SK-N-SH treated with all-trans-retinoic acid at 6 μM for 48 hours (cell line): ENCODE results near the gene NEB.

ENCODE experiments used
- ATAC-seq: fragments of 200-7000 bp; cut with Tn5 transposase; 3 replicates; pipeline ENCODE4 v1.9.1; 2020; ENCODE audit warnings: mild to moderate bottlenecking, moderate library complexity
- BACH2 ChIP-seq: fragments of 250-450 bp; sonication (Bioruptor Pico); IDR thresholded peaks from 2 replicates; pipeline ENCODE4 v1.9.0; 2021; ENCODE audit warnings: mild to moderate bottlenecking, borderline replicate concordance
- ESRRG ChIP-seq: fragments of 250-450 bp; sonication (Bioruptor Pico); IDR thresholded peaks from 2 replicates; pipeline ENCODE4 v1.6.1; 2021; ENCODE audit warnings: mild to moderate bottlenecking
- GLIS3 ChIP-seq: fragments of 250-450 bp; sonication (Bioruptor Pico); IDR thresholded peaks from 2 replicates; pipeline ENCODE4 v1.5.0; 2020; ENCODE audit warnings: mild to moderate bottlenecking, moderate library complexity
- OSR1 ChIP-seq: fragments of 250-450 bp; sonication (Bioruptor Pico); IDR thresholded peaks from 2 replicates; pipeline ENCODE4 v1.8.0; 2022; ENCODE audit warnings: moderate library complexity, mild to moderate bottlenecking, inconsistent platforms
- TCF4 ChIP-seq: fragments of 250-450 bp; sonication (Bioruptor Pico); IDR thresholded peaks from 2 replicates; pipeline ENCODE4 v1.8.0; 2021; ENCODE audit warnings: mild to moderate bottlenecking, moderate library complexity, borderline replicate concordance
- ZNF565 ChIP-seq: fragments of 450-650 bp; formaldehyde crosslinking; conservative IDR thresholded peaks from 2 replicates; pipeline ENCODE4 v1.5.0; 2020; ENCODE audit warnings: low read depth, mild to moderate bottlenecking, moderate library complexity
- ZNF8 ChIP-seq: fragments of 450-650 bp; formaldehyde crosslinking; IDR thresholded peaks from 2 replicates; pipeline ENCODE4 v1.5.0; 2020; ENCODE audit warnings: mild to moderate bottlenecking, moderate library complexity
- TF ChIP-seq, protein P1 (sequence below): fragments of 250-450 bp; sonication (Bioruptor Pico); IDR thresholded peaks from 2 replicates; pipeline ENCODE4 v1.8.0; 2021; ENCODE audit warnings: low read depth, mild to moderate bottlenecking, moderate library complexity, borderline replicate concordance
- TF ChIP-seq, protein P2 (sequence below): fragments of 250-450 bp; sonication (Bioruptor Pico); IDR thresholded peaks from 2 replicates; pipeline ENCODE4 v1.5.0; 2020; ENCODE audit warnings: mild to moderate bottlenecking, moderate library complexity
- TF ChIP-seq, protein P3 (sequence below): fragments of 250-450 bp; sonication (Bioruptor Pico); IDR thresholded peaks from 2 replicates; pipeline ENCODE4 v1.5.1; 2021; ENCODE audit warnings: mild to moderate bottlenecking, moderate library complexity
- TF ChIP-seq, protein P4 (sequence below): fragments of 250-450 bp; sonication (Bioruptor Pico); IDR thresholded peaks from 2 replicates; pipeline ENCODE4 v1.8.0; 2020; ENCODE audit warnings: mild to moderate bottlenecking, moderate library complexity, borderline replicate concordance

NEB gene, protein sequence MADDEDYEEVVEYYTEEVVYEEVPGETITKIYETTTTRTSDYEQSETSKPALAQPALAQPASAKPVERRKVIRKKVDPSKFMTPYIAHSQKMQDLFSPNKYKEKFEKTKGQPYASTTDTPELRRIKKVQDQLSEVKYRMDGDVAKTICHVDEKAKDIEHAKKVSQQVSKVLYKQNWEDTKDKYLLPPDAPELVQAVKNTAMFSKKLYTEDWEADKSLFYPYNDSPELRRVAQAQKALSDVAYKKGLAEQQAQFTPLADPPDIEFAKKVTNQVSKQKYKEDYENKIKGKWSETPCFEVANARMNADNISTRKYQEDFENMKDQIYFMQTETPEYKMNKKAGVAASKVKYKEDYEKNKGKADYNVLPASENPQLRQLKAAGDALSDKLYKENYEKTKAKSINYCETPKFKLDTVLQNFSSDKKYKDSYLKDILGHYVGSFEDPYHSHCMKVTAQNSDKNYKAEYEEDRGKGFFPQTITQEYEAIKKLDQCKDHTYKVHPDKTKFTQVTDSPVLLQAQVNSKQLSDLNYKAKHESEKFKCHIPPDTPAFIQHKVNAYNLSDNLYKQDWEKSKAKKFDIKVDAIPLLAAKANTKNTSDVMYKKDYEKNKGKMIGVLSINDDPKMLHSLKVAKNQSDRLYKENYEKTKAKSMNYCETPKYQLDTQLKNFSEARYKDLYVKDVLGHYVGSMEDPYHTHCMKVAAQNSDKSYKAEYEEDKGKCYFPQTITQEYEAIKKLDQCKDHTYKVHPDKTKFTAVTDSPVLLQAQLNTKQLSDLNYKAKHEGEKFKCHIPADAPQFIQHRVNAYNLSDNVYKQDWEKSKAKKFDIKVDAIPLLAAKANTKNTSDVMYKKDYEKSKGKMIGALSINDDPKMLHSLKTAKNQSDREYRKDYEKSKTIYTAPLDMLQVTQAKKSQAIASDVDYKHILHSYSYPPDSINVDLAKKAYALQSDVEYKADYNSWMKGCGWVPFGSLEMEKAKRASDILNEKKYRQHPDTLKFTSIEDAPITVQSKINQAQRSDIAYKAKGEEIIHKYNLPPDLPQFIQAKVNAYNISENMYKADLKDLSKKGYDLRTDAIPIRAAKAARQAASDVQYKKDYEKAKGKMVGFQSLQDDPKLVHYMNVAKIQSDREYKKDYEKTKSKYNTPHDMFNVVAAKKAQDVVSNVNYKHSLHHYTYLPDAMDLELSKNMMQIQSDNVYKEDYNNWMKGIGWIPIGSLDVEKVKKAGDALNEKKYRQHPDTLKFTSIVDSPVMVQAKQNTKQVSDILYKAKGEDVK (N-terminal part only)

DNA sequence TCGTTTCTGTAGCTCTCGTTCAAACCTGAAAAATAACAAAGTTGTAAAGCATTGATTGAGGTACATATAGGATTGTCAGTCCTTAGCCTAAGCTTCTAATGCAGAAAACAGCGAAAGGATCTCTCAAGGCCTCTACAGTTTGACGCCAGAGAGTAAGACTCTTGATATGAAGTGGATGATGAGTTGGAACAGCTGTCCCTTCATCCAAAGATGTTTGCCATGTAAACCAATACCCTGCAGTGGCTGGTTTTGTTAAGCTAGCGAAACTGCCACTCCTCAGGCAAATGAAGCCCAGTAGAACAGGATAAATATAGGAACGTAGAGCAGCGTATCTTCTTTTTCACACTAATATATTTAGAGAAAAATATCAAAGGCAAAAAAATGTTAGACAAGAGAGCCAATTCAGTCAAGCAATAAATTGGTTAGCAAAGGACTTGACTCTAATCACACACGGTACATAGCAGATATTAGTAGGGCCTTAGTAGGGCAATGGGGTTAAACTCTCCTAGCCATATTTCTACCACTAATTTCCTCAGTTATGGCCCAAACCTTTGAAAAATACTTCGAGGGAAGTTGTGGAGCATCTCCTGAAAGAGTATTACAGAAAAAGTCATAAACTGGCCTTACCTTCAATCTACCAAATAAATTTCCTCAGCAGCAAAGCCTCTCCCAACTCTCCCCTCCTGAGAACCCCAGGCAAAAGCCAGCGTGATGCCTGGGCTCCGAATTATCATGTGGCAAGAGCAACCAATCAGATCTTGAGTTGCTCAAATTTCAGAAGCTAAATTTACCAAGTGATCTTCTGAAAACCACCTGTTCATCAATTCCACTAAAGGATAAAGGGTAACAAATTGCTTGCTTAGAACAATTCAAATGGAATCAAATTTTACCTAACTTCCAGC is at the start of gene NEB:
TSS of gene NEB (minus strand) at position 706 of the 902 bp plus-strand sequence. CDS start 1,320 bp downstream, outside the sequence.
- ATAC-seq: no peak
- TF ChIP-seq, protein P1, sequence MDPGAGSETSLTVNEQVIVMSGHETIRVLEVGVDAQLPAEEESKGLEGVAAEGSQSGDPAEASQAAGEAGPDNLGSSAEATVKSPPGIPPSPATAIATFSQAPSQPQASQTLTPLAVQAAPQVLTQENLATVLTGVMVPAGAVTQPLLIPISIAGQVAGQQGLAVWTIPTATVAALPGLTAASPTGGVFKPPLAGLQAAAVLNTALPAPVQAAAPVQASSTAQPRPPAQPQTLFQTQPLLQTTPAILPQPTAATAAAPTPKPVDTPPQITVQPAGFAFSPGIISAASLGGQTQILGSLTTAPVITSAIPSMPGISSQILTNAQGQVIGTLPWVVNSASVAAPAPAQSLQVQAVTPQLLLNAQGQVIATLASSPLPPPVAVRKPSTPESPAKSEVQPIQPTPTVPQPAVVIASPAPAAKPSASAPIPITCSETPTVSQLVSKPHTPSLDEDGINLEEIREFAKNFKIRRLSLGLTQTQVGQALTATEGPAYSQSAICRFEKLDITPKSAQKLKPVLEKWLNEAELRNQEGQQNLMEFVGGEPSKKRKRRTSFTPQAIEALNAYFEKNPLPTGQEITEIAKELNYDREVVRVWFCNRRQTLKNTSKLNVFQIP (CRISPR knock-in tag): no peak
- TF ChIP-seq, protein P2, sequence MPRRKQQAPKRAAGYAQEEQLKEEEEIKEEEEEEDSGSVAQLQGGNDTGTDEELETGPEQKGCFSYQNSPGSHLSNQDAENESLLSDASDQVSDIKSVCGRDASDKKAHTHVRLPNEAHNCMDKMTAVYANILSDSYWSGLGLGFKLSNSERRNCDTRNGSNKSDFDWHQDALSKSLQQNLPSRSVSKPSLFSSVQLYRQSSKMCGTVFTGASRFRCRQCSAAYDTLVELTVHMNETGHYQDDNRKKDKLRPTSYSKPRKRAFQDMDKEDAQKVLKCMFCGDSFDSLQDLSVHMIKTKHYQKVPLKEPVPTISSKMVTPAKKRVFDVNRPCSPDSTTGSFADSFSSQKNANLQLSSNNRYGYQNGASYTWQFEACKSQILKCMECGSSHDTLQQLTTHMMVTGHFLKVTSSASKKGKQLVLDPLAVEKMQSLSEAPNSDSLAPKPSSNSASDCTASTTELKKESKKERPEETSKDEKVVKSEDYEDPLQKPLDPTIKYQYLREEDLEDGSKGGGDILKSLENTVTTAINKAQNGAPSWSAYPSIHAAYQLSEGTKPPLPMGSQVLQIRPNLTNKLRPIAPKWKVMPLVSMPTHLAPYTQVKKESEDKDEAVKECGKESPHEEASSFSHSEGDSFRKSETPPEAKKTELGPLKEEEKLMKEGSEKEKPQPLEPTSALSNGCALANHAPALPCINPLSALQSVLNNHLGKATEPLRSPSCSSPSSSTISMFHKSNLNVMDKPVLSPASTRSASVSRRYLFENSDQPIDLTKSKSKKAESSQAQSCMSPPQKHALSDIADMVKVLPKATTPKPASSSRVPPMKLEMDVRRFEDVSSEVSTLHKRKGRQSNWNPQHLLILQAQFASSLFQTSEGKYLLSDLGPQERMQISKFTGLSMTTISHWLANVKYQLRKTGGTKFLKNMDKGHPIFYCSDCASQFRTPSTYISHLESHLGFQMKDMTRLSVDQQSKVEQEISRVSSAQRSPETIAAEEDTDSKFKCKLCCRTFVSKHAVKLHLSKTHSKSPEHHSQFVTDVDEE: no peak
- TF ChIP-seq GLIS3 (CRISPR knock-in tag): no peak
- TF ChIP-seq, protein P3, sequence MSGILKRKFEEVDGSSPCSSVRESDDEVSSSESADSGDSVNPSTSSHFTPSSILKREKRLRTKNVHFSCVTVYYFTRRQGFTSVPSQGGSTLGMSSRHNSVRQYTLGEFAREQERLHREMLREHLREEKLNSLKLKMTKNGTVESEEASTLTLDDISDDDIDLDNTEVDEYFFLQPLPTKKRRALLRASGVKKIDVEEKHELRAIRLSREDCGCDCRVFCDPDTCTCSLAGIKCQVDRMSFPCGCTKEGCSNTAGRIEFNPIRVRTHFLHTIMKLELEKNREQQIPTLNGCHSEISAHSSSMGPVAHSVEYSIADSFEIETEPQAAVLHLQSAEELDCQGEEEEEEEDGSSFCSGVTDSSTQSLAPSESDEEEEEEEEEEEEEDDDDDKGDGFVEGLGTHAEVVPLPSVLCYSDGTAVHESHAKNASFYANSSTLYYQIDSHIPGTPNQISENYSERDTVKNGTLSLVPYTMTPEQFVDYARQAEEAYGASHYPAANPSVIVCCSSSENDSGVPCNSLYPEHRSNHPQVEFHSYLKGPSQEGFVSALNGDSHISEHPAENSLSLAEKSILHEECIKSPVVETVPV: no peak
- TF ChIP-seq, all 23 proteins: peak for 0

DNA sequence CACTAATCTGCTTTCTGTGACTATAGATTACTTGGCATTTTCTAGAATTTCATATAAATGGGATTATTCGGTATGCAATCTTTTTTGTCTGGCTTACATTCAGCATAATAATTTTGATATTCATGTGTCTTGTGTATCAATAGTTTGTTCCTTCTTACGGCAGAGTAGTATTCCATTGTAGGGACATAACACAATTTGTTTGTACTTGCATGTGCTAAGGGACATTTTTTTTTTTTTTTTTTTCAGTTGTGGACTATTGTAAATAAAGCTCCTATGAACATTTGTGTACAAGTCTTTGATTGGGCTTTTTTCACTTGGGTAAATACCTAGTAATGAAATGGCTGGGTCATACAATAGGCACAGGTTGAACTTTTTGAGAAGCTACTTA is 48.9 kb upstream of the NEB start:
- ATAC-seq: no peak
- TF ChIP-seq, protein P4, sequence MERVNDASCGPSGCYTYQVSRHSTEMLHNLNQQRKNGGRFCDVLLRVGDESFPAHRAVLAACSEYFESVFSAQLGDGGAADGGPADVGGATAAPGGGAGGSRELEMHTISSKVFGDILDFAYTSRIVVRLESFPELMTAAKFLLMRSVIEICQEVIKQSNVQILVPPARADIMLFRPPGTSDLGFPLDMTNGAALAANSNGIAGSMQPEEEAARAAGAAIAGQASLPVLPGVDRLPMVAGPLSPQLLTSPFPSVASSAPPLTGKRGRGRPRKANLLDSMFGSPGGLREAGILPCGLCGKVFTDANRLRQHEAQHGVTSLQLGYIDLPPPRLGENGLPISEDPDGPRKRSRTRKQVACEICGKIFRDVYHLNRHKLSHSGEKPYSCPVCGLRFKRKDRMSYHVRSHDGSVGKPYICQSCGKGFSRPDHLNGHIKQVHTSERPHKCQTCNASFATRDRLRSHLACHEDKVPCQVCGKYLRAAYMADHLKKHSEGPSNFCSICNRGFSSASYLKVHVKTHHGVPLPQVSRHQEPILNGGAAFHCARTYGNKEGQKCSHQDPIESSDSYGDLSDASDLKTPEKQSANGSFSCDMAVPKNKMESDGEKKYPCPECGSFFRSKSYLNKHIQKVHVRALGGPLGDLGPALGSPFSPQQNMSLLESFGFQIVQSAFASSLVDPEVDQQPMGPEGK (CRISPR knock-in tag): no peak
- no peak for TF ChIP-seq GLIS3 (CRISPR knock-in tag)
- no peak for TF ChIP-seq TCF4 (CRISPR knock-in tag)

DNA sequence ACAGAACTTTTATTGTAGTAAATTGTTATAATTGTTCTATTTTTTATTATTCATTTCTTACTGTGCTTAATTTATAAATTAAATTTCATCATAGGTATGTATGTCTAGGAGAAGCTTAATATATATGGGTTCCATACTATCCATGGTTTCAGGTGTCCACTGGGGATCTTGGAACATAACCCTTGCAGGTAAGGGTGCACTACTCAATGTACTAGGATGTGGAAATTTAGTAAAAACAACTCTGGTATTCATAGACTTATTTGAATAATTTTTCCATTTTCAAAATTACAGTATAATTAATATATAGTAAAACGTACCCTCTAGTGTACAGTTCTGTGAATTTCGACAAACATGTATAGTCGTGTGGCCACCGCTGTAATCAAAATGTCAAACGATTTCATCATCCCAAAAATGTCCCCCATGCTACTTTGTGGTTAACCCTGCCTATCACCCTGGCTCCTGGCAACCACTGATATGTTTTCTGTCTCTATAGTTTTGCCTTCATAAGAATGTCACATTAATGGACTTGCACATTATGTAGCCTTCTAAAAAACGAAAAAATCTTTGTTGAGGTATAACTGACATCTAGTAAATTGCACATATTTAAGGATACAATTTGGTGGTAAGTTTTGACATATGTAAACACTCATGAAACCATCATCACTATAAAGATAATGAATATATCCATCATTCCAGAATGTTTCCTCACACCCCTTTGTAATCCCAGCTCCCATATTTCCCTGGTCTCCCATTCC is 48.3 kb upstream of the NEB start:
- no peak for TF ChIP-seq ZNF565
- TF ChIP-seq ZNF8 (CRISPR knock-in tag): no peak
- TF ChIP-seq OSR1 (CRISPR knock-in tag): no peak
- no peak for TF ChIP-seq BACH2 (CRISPR knock-in tag)
- ATAC-seq: no peak

DNA sequence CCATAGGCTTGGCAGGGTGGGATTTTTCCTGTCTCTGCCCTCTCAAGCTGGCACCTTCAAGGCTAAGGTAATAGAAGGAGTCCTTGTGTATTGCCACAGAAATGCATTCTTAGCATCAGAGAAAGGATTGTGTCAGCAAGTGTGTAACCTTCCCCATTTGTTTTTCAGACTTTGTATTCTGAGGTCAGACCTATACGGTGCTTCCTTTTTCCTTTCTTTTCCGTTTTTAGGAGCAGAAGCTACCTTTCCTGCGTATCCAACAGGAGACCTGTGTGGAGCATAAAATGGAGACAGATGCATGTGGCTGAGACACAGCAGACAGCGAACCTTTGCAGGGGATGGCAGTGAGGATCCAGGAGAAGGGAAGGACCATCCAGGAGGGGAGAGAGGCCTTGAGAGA is 47.4 kb upstream of the NEB start:
- no peak for ATAC-seq
- TF ChIP-seq ESRRG (CRISPR knock-in tag): no peak
- TF ChIP-seq, protein P3: no peak
